Fibroblast of skin of left biceps (primary cell): Measurements from ENCODE around the gene CNST.
"Not testable (repeated sequence)": the region's sequence is repeated elsewhere in the genome, so short reads cannot be mapped to it uniquely, and the experiment has no call there.

Source experiments
- DNase-seq, 2 experiments: peaks; one replicate each; pipeline ENCODE4 v3.0.0-alpha.2; 2013; ENCODE audit warnings: low read depth in 2 of 2

CNST gene

GRCh38 chr1:246618240-246618808 lies 52.1 kb downstream of the CNST start:
- DNase-seq, result no peak

- DNase-seq, result no peak
These were observed 55.9 kb downstream of the CNST start for GRCh38 chr1:246622035-246622652.

DNA sequence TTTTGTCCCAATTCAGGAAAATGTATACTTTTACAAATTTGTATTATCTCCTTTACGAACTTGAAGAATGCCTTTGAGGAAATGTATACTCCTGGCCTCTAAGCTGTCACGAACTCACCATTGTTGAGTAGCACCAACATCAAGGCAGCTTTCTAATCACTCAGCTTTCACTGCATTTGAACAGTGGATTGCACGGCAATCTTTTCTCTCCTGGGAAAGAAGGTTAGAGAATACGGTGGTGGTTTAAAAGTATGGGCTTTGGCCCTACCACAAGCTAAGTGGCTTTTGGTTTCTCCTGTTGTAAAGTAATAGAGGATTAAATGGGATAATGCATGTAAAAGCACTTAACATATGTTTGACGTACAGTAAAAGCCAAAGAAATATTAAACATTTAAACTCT lies 57.8 kb downstream of the CNST start:
- no peak for DNase-seq

DNA sequence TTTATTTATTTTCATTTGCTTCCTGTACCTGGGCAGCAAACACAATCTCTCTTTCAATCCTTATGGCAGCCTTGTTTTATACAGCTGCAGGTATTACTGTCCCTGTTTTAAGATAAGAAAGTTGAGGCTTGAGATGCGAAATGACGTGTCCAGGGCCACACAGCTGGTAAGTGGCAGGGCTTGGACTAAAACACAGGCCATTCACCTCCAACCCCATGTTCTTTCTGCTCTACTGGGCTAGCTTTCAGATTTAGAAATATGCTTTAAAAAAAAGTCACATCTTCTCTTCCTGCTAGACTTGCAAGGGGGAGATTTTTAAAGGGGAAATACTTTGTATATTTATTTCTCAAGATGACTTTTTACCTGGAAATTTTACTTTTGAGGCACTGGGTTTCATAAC lies 62.8 kb downstream of the CNST start:
- DNase-seq, result no peak

DNA sequence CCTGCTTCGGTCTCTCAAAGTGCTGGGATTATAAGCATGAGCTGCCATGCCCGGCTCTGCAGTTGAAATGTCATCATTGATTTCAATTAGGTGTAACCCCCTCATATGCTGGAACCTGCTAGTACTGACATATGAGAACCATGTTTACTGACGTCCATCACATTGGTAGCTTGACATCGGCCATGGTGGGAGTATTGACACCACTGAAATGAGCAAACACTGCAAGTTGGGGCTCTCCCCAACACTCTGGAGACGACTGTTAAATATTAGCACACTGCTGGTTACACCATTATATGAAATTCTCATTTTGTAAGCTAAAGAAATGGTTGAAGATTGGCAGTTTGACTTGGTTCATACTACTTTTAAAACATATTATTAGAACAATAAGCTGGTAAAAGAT lies 63.7 kb downstream of the CNST start:
- DNase-seq, result no peak

GRCh38 chr1:246631426-246631825 lies 65.2 kb downstream of the CNST start:
- DNase-seq, result peak; percentile 39 to 42

GRCh38 chr1:246632281-246633168 lies 66.3 kb downstream of the CNST start:
- peak; percentile 58 to 71 for DNase-seq

- DNase-seq, result not testable (repeated sequence)
These were observed 68.4 kb downstream of the CNST start for GRCh38 chr1:246634659-246635058.

DNA sequence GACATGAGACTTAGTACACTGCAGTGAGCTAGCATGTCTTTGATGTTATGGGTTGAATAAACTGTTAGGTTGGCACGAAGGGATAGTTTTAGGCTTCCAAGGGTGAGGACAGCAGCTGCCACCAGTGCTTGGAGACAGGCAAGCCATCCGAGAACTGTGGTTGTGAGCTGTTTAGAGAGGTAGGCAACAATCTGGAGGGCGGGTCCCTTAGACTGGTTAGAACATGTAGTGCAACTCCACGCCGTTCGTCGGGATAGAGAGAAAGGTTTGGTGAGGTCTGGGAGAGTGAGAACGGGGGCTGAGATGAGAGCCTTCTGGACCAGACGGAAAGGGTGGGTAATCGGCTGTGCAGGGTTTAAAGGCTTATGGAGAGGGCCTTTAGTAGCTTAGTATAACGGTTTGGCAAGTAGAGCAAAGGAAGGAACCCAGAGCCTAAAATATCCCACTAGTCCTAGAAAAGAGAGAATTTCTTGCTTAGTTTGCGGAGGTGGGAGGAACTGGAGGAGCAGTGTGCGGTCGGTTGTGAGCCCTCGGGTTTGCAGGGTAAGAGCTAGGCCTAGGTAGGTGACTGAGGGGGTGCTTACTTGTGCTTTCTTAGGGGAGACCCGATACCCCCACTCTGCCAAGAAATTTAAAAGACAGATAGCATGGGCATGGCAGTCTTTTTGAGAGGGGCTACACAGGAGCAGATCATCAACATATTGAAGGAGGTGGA lies 72.8 kb downstream of the CNST start:
- no peak for DNase-seq

DNA sequence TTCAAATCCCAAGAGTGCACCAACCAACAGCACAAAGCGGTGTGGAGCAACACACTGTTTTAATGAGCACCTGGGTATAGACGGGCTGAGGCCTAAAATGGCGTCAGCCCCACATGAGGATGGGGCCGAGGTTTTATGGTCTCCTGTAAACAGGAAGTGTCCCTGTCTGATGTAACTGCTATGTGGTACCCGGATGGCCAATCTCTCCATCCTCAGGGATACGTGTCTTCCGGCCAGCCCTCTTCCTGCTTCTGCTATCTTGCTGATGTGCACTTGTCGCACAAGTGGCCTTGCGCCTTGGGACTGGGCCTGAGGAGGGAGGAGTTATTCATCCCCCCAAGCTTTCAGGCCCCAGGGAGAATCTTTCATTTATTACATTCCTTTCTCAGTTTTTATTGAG lies 73.5 kb downstream of the CNST start:
- DNase-seq, result no peak

GRCh38 chr1:246640747-246641146 lies 74.5 kb downstream of the CNST start:
- DNase-seq, result no peak

DNA sequence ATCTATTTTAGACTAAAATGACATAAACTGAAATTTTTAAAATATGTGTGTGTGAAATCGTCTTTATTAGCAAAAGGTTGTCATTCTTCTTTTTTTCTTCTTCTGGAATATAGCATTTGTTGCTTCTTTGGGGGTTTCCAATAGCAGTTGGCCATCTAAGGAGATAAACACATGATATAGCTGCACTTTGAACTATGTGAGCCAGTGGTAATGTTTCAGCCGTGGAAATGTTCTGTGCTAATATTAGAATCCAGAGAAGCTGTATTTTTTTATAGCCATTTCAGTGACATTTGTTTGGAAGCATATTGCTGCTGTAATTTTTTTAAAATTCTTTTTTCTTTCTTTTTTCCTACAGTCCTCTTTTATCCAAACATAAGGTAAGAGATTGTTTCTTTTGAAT lies 75.1 kb downstream of the CNST start:
- DNase-seq, result no peak

GRCh38 chr1:246642719-246643118 lies 76.5 kb downstream of the CNST start:
- no peak for DNase-seq

DNA sequence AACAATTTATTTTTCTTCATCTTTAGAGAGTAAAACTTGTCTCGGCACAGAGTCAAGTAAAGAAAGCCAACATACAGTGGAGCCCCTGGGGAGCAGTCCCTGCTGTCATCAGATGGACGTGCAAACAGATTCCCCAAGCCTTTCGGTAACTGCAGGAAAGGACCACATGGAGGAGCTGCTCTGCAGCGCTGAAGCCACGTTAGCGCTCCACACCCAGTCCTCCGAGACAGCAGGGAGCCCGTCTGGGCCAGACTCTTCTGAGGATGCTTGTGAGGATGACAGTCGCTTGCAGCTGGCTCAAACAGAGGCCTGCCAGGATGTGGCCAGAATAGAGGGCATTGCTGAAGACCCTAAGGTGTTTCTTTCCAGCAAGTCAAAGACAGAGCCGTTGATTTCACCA lies 80.9 kb downstream of the CNST start:
- DNase-seq, result peak; percentile 35

DNA sequence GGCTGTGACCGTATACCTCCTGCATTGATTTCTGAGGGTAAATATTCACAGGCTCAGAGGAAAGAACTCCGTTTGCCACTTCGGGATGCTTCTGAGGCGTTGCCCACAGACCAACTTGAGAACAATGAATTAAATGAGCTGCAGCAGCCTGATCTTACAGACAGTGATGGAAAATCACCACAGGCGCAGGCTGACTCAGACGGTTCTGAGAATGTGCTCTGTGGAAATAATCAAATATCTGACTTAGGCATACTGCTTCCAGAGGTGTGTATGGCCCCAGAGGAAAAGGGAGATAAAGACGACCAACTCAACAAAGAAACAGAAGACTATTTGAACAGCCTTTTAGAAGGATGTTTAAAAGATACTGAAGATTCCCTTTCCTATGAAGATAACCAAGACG lies 81.3 kb downstream of the CNST start:
- DNase-seq, result no peak

GRCh38 chr1:246651012-246651695 lies 84.9 kb downstream of the CNST start:
- no peak for DNase-seq

DNA sequence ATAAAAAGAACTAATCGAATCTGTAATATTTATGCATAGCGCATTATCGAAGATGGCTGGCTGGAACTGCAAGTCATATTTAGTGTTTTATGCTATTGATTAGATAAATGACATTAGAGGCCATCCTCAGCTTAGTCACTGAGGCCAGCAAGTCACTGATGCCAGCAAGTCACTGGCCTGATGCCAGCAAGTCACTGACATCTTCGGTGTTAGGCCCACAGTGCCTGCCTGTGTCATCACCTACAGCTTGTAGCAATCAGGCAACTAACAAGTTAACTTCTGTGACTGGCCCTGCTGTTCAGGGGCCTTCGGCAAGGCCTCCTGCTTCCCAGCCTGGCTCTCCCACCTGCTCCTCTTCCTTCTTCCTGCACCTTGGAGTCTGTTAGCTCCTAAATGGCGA lies 92.3 kb downstream of the CNST start:
- no peak for DNase-seq

- DNase-seq, result no peak
These were observed 93.4 kb downstream of the CNST start for GRCh38 chr1:246659594-246660140.

DNA sequence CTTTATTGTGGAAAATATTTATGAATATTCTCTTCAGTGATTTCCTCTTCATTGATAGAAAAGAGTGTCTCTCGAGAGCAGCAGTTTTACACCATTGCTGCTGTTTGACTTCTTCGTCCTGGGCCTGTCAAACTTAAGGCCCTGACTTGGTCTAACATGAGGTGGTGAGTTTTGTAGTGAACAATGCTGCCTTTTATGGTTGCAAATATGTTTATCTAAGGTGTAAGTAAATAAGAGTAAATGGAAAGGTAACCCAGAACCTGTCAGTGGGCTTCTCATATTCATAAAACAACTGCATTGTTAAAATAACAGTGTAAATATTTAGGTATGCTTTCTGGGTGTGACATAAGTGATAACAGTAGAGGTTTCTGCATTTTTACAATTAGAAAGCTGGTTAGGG lies 95.2 kb downstream of the CNST start:
- no peak for DNase-seq

DNA sequence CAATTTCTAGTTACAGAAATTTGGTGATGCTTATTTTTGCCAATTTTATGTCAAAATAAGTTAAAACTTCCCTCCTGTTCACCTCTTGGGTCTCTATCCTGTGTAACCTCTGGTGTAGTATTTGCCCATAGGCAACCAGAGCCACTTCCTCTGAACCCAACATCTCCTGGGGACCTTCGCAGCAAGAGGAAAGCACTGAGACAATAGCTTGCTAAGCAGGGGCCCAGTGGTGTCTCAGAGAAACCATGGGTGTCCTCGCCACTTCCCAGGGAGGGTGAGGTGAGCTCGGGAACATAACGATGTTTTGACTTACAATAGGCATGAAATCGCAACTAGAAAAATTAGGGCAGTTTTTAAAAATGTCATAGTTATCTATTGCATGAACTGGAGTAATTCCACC lies 101.5 kb downstream of the CNST start:
- no peak for DNase-seq

- no peak for DNase-seq
These were observed 103.4 kb downstream of the CNST start for GRCh38 chr1:246669659-246670058.

DNA sequence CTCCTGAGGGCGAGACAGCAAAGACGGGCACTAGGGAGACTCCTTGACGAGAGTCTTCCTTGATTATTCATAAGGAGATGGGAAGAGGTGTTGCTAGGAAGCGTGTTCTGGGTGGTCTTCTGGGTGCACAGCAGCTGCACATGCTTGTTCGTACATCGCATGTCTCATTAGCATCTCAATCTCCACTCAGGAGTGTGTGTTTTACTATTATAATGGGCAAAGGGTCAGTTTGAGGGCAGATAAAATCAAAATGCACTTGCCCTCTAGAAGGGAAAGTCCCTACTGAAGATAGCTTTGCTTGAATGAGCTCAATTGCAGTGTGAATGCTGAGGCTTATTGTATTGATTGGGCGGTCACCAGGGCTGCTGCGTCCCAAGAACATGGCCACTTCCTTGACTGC lies 107.8 kb downstream of the CNST start:
- no peak for DNase-seq
